DMS 273 (cell line): ENCODE results near the gene SLC12A3.
A peak's percentile ranks its signal among the peaks of the same experiment; 100 is the strongest.

Experiments used
- DNase-seq: peaks from one replicate; lab custom pipeline; 2025; ENCODE audit not compliant: unreplicated experiment; lab: John Stamatoyannopoulos, UW

The SLC12A3 gene

DNA sequence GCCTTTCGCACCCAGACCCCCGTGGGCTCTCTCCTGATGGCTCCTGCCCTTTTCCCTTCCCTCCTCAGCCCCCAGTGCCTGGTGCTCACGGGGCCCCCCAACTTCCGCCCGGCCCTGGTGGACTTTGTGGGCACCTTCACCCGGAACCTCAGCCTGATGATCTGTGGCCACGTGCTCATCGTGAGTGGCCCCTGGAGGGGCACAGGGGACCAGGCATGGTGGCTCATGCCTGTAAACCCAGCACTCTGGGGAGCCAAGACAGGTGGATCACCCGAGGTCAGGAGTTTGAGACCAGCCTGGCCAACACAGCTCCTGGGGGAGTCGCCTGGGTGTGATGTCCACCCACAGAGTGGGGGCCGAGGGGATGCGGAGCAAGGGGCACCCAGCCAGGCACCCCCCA is 21.3 kb downstream of the SLC12A3 start:
- no peak for DNase-seq

DNA sequence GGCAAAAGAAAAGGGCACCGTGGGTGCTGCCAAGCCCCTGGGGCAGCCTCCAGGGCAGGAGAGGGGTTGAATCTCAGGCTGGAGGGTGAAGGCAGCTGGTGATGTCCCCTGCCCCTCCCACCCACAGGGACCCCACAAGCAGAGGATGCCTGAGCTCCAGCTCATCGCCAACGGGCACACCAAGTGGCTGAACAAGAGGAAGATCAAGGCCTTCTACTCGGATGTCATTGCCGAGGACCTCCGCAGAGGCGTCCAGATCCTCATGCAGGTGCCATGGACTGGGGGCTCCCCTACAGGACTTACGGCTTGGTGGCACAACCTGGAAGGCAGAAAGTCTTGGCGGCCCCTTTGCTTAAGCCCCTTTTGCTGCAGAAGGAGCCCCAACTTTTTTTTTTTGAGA is 21.8 kb downstream of the SLC12A3 start:
- DNase-seq: no peak

DNA sequence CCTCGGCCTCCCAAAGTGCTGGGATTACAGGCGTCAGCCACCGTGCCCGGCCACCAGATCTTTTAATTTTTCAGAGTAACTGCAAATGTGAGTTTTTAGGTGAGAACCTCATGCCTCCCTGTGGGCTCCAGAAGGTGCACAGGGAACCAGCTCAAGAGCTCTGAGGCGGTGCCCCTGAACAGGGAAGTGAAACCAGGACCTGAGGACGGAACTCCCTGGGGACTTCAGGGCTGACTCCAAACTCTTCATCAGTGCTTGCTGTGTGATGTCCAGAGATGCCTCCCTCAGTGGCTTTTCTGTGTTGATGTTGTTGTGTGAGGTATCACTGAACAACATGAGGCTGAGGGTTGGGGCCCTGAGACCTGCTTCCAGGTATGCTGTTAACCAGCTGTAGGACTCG is 23.8 kb downstream of the SLC12A3 start:
- no peak for DNase-seq

DNA sequence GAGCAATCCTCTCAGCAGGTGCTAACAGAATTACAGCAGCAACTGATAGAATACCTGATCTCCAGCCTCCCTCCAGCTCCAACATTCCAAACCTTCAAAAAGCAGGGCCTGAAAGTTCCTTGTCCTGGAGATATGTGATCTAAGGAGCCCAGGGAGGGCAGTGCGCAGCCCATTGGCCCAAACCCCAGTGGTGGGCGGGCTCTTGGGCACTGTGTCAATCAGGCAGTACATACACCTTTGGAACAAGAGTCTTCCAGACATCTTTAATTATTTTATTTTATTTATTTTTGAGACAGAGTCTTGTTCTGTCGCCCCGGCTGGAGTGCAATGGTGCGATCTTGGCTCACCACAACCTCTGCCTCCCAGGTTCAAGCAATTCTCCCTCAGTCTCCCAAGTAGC is 24.2 kb downstream of the SLC12A3 start:
- DNase-seq: peak; percentile 48

DNA sequence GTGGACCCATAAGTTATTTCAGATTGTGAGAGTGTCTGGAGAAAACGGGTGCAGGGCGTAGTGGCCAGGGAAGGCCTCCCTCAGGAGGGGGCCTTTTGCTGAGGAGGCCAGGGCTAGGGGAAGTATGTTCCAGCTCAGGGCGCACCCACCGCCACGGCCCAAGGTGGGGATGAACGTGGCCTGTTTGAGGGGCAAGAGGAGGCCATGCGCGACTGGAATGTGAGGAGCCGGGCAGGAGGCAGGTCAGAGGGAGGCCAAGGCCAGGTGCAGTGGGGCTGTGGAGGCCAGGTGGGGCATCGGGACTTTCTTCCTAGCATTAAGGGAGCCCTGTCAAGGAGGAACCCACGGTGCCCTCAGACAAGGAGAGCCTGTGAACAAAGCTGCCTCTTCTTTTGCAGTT is 26.7 kb downstream of the SLC12A3 start:
- no peak for DNase-seq

DNA sequence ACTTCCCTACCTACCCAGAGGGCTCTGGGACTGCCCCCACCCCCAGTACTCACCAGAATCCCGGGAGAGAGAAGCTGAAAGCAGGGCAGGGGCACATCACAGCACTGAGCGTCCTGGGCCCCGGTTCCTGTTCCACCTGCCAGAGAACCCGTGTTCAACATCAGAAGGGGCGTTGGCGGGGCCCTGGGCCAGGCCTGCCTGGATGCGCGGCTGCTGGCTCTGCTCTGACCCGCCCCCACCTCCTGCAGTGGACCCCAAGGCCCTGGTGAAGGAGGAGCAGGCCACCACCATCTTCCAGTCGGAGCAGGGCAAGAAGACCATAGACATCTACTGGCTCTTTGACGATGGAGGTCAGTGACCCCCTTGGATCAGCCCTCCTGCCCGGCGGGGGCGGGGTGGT is 27.7 kb downstream of the SLC12A3 start:
- DNase-seq: no peak

DNA sequence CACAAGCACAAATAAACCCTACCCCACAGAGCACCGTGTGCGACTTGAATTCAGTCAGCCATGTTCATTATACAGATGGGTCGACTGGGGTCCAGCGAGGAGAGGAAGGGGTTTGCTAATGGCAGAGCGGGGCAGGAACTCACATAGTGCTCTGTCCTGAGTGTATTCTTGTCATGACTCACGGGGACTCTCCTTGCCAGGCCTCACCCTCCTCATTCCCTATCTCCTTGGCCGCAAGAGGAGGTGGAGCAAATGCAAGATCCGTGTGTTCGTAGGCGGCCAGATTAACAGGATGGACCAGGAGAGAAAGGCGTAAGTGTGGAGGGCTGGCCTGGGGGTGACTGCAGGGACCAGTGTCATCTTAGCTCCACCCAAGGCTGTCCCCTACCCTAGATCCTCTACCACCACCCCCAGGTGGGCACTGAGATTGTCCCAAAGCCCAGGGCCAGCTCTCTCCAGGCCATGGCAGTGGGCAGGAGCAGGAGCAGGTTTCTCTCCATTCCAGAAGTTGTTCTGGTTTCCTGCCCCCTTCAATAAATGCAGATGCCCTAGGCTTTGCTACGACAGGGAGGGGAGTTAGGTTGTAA is 29.4 kb downstream of the SLC12A3 start:
- no peak for DNase-seq

DNA sequence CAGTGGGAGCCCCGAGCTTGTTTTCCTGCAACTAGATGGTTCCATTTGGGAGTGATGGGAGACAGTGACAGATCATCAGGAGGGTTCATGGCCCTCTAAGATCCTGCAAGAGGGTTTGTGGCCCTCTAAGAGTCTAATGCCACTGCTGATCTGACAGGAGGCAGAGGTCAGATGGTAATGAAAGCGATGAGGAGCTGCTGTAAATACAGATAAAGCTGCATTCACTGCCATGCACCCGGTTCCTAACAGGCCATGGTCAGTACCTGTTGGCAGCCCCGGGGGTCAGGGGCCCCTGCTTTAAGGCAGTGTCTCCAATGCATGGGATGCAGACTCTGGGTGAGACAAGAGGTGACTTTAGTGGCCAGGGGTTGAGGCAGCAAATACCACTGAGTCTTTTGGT is 30.8 kb downstream of the SLC12A3 start:
- DNase-seq: no peak

DNA sequence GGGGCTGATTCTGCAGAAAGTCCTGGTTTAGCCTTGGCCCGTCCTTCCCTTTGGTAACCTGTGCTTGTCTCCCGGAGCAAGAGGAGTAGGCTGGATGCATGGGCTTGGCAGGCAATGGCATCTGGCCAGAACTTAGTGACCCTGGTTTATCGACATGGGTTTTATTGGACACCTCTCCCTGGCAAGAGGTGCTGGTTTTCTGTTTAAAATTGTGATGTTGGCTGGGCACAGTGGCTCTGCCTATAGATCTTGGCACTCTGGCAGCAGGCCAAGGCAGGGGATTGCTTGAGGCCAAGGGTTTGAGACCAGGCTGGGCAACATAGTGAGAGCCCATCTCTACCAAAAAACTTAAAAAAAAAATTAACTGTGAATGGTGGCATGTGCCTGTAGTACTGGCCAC is 31.2 kb downstream of the SLC12A3 start:
- DNase-seq: no peak

DNA sequence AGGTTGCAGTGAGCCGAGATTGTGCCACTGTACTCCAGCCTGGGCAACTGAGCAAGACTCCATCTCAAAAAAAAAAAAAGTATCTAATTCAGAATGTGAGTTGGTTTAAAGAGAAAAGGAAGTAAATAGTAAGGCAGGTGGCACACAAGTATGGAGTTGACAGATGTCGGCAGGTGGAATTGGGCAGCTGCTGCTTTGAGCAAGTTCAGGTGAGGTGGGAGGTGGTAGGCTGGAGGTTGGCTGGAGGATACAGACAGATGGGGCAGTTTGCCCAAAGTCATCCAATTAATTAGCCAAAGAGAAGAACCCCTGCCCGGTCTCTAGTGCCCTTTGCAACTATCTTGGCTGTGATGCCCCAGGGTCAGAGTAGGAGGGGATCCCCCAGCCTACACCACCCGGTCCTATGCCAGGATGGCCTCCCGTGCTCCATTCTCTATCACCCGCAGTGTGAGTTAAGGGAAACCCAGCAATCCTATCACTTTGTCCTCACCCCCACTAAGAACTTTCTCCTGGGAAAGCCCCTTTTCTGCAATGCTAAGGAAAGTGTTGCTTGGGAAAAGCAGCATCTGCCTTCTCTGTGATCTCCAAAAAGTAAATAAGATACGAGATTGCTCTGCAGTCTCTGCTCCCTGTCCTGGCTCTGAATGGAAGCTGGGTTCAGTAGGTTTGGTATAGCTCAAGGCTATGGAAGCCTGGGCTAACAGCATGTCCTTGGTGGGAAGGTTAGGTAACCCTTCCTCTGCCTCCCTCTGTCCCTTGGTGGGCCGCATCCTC is 32.2 kb downstream of the SLC12A3 start:
- no peak for DNase-seq

DNA sequence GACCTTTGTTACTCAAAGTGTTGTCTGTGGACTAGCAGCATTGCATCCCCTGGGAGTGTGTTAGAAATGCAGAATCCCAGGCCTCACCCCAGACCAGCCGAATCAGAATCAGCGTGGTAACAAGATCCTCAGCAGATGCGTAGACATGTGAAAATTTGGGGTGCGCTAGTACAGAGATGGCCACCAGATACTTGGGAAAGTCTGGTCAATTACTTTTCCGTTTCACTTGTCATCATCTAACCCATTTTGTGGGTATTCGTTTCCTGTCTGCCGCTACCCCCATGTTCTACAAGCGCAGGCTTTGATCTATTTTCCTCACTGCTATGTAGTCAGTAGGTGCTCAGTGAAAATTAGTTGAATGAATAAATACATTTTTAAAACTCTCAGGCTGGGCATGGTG is 33.8 kb downstream of the SLC12A3 start:
- no peak for DNase-seq

DNA sequence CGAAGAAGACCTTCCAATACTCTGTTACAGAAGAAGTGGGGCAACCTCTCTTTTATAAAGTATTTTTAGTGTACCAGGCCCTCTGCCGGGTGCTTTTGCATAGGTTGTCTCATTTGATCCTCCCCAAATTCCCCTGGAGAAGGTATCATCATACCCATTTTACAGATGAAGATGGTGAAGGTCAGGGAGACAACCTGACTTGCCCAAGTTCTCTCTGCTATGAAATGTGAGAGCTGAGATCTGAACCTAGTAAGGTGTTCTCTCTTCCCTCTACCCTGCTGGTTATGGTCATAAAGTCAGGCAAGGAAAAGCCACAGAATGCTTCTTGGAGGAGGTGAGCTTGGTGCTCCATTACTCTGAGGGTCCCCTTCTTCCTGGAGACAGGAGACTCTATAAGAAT is 38.9 kb downstream of the SLC12A3 start:
- no peak for DNase-seq

DNA sequence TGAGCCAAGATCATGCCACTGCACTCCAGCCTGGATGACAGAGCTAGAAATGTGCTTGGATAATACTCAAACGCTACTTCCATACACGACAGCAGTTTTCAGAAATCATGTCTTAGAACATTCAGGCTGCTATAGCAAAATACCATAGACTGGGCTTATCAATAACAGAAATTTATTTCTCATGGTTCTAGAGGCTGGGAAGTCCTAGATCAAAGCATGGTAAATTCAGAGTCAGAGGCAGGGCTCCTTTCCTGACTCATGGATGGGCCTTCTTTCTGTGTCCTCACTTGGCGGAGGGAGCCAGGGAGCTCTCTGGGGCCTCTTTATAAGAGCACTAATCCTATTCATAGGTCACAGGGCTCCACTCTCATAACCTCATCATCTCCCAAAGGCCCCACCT is 42.4 kb downstream of the SLC12A3 start:
- no peak for DNase-seq

DNA sequence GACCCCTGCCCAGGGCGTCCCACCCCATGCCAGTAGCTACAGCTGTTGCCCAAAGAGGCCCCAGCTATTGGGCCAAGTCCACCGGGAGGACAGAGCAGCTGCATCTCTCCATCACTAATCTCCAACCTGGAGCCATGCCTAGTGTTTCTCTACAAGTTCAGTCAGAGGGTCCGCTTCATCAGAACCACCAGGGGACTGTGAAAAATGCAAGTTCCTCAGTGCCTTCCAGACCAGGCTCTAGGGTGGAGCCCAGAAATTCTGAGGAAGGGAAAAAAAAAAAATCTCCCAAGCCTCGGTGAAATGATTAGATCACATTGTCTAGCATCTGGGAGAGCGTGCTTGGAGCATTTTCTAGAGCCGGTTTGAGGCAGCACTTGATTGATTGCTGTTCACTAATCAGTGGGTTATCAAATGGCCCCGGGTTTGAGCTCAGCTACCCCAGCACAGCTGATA is 44.5 kb downstream of the SLC12A3 start:
- no peak for DNase-seq

DNA sequence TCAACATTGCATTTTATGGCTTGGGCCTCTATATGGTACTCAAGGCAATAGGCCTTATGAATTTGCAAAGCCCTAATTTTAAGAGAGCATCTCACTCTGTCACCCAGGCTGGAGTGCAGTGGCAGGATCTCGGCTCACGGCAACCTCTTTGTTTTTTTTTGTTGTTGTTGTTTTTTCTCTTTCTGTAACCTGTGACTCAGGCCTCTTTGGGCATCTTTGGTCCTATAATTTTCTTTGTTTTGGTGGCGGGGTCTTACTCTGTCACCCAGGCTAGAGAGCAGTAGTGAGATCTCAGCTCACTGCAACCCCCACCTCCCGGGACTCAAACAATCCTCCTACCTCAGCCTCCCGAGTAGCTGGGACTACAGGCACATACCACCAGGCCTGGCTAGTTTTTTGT is 45.1 kb downstream of the SLC12A3 start:
- no peak for DNase-seq

DNA sequence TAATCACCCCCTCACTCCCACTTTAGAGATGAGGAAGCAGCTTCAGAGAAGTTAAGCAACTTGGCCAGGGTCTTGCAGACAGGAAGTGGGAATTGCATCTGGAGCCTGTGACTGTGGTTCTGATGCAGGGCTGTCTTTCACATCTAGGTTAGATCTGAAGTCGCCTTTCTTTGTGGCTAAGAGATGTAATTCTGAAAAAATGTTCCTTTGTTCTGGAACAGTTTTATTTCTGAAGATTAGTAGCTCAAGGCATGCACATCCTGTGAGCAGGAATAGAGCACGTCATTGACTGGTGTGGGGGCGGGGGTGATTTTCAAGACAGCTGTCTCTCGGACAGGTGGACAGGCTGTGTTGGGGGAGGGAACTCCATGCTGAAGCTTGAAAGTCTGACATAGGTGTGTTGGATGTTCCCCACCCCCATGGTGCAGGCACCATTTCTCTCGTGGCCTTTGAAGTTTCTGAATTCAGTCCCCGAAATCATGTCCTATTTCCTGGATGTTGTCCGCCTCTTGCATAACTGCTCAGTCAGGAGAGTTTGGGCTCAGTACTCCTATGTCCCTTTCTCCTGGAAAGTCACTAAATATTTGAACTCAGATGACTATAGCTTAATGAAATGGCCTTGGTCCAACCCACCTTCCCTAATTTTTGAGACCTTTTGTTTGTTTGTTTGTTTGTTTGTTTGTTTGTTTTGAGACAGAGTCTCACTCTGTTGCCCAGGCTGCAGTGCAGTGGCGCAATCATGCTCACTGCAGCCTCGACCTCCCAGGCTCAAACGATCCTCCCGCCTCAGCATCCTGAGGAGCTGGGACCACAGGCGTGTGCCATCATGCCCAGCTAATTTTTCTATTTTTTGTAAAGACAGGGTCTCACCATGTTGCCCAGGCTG is 45.9 kb downstream of the SLC12A3 start:
- no peak for DNase-seq

DNA sequence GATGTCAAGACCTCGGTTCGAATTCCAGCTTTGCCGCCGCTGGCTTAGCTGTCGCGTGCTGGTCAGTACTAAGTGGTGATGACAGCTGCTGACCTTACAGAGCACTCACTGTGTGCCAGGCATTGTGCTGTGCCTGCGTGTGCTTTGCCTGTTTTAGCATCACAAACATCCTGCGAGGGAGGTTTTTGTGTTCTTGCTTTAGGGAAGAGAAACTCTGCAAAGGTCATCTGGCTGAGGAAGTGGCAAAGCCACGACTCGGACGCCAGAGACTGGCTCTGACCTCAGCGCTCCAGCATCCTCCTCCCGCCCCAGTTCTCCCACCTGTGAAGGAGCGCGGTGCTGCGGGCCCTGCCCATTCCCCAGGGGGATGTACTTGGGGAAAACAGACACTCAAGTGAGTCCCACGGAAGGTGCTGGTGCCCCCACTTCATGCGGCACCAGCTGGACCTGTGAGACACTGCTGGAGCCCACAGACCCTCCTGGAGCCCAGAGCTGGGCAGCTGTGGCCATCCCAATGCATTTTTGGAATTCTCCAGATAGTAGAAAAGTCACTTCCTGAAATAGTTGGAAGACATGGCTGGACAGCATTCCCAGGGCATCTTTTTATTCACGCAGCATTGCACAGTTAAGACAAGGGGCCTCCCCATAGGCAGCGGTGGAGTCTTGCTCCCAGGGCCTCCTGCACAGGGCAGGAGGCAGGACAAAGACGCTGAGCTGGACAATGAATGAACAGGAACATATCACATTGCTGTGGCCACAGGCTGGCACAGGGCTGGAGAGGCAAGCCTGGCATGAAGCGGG is 47.0 kb downstream of the SLC12A3 start:
- DNase-seq: no peak

DNA sequence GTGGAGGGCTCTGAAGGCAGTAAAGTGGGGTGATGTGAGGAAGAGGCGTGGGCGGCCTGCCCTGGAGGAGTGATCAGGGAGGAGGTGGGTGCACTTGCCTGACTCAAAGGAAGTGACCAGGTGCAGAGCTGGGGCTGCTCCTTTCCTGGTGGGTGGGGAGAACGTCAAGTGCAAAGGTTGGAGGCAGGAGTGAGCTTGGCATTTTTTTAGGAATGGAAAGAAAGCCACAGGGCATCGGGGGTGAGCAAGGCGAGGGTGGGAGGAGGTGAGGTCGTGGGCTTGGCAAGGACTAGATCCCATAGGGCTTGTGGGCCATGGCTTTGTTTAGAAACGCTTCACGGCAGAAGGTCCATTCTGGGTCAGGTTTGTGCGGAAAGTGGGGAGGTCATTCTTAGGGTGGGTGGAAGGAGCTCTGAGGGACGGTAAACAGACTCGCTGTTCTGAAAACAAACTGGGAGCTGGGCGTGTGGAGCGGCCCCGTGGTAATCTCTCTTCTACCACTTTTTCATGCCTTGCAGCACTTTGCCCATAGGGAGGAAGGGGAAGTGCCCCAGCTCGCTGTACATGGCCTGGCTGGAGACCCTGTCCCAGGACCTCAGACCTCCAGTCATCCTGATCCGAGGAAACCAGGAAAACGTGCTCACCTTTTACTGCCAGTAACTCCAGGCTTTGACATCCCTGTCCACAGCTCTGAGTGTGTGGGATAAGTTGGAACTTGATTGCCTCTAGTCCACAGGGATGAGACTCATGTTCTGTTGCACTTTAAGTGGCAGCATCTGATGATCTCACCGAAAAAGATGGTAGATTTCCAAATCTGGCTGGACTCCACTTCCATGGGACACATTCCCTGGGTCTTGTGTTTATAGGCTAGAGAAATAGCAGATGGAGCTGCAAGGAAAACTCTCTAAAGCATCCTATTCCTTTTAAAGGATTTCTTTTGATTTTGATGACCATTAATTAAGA is 48.0 kb downstream of the SLC12A3 start:
- DNase-seq: no peak

DNA sequence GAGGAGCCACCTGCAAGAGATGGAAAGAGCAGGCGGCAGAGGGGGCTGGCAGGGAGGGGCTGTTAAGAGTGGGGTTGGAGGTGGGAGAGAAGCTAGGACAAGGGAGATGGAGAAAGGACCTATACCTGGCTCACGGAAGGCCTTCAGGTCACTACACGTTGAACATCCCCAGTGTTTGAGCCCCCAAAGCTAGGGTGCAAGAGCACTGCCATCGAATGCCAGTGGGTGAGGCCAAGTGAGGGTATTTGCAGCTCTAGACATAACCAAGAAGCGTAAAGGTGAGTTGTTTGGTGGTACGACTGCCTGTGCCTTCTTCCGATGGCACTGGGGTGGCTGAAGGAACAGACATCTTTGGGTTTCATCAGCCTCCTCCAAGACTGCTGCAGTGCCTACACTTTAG is 49.9 kb downstream of the SLC12A3 start:
- DNase-seq: no peak
